HUES48 (cell line): ENCODE data around the gene MYOZ1.

Source experiments
- H3K27ac ChIP-seq: one replicate; pipeline ENCODE4 v1.7.0; 2013; ENCODE audit warnings: low read depth, low read length, inconsistent platforms
- H3K27me3 ChIP-seq: 2 replicates; pipeline ENCODE4 v1.6.1; 2013; ENCODE audit warnings: mild to moderate bottlenecking, low read length; ENCODE audit not compliant: control insufficient read depth, insufficient read depth
- H3K36me3 ChIP-seq: 2 replicates; pipeline ENCODE4 v1.6.1; 2013; ENCODE audit warnings: low read length; ENCODE audit not compliant: control insufficient read depth, insufficient read depth
- H3K4me1 ChIP-seq: 2 replicates; pipeline ENCODE4 v1.6.1; 2013; ENCODE audit warnings: mild to moderate bottlenecking, low read length; ENCODE audit not compliant: control insufficient read depth, insufficient read depth
- H3K4me3 ChIP-seq: 2 replicates; pipeline ENCODE4 v1.5.1; 2013; ENCODE audit warnings: mild to moderate bottlenecking, low read depth, low read length
- H3K9ac ChIP-seq: 2 replicates; pipeline ENCODE4 v1.6.1; 2013; ENCODE audit warnings: mild to moderate bottlenecking, low read depth, low read length, moderate library complexity
- H3K9me3 ChIP-seq: 2 replicates; pipeline ENCODE4 v1.6.1; 2013; ENCODE audit warnings: low read length; ENCODE audit not compliant: control insufficient read depth, insufficient read depth

MYOZ1 gene

DNA sequence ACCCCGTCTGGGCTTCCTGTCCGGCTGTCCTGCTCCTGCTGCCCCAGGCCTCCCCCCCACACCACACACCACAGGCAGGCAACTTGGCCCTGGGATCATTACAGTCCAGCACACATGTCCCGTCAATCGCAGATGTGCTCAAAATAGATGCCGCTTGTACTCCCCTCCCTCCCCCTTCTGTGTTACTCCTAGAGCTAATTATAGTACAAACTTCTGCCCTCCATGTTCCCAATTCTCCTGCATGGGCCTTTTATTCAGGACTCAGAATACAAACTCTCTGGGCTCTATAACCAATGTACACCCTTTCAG lies 14.7 kb upstream of the MYOZ1 start, which contains the start of gene SYNPO2L:
Gene SYNPO2L, minus strand, starts transcription at position 40 of the 309 bp plus-strand sequence. CDS start 107 bp downstream, outside the sequence.
- no peak within 1 kb of the TSS for H3K27ac ChIP-seq
- H3K4me3 ChIP-seq: no peak within 1 kb of the TSS
- no peak within 1 kb of the TSS for H3K9ac ChIP-seq

DNA sequence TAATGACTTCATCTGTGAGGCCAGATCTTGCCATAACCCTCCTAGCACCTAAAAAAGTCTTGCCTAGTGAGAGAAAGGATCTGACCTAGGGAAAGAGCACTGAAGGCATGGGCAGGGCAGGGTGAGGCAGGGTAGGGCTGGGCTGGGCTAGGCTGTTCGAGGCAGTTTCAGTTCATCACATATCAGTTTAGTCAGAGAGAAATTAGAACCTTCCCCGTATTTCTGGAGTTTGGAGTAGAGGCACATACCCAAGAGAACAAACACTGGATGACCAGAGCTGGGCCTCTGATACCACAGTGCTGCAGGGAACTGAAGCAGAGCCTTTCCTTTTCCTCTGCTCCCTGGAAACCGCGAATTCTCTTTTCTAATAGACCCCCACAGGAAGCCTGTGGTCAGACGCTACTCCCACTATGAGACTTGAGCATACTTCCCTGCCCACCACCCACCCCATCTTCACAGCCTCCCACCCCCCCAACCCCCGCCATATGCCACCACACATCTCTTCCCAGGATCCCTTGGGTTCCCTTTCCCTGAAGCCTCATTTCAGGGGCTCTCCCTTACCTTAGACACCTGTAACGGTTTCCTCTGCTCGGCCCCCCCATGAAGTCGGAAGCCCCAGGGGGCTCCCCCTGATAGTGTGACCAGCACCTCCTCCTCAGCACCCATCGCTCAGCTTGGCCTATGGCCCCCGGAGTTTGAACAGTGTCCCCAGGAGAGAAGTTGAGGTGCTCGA lies 14.1 kb upstream of the MYOZ1 start:
- no peaks in the 10 kb centered on the region for H3K4me1 ChIP-seq
- H3K9me3 ChIP-seq: no peaks in the 10 kb centered on the region
- H3K27me3 ChIP-seq: no peaks in the 10 kb centered on the region
- H3K4me3 ChIP-seq: no peak overlapping the region
- no peak overlapping the region for H3K27ac ChIP-seq
- H3K9ac ChIP-seq: no peak overlapping the region
- H3K36me3 ChIP-seq: no peaks in the 10 kb centered on the region

More for the DNA sequence above, 14.7 kb upstream of the MYOZ1 start, which contains the start of gene SYNPO2L:
- H3K36me3 ChIP-seq: no peaks in the 10 kb centered on the region
- no peaks in the 10 kb centered on the region for H3K9me3 ChIP-seq
- H3K27me3 ChIP-seq: no peaks in the 10 kb centered on the region
- H3K4me1 ChIP-seq: no peaks in the 10 kb centered on the region

DNA sequence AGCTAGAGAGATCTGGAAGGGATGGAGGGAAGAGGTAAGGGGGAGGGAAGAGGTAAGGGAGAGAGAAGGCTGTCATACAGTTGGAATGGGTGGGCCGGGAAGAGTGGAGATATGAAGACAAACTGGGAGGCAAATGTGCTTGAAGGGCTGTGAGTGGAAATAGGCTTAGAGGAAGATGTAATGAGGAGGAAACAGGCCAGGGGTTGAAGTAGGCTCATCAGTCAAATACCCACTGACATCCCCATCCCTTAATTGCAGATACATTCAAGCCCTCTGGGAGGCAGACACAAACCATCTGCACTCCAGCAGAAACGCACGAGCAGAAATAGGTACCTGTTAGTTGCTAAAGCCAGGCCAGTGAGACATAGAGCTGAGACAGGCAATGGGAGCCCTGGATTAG lies 12.4 kb upstream of the MYOZ1 start:
- Histone ChIP-seq H3K9me3 (no peaks in the 10 kb centered on the region), H3K4me1 (peaks cover 2% of the 10 kb centered on the region; the same call in 1 of the 2 replicates), H3K27me3 (no peaks in the 10 kb centered on the region), H3K4me3 (no peak overlapping the region), H3K9ac (no peak overlapping the region), H3K27ac (no peak overlapping the region), H3K36me3 (no peaks in the 10 kb centered on the region)

DNA sequence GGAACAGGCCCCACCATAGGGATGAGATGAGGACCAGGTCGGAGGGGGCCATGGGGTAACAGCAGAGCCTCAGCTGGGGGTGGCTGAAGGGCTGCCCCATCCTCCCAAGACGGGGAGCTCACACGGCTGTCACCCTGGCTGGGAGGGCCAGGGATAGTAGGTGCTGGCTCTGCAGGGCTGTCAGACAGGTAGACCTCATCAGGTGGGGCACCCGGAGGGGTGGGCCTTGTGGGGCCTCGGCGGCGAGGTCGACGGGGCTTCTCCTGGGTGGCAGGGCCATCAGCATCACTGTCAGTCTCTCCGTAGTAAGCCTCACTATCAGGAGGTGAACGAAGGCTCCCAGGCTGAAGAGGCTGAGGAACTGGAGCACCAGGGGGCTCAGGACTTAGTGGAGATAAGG lies 11.9 kb upstream of the MYOZ1 start:
- H3K27ac ChIP-seq: no peak overlapping the region
- no peaks in the 10 kb centered on the region for H3K9me3 ChIP-seq

DNA sequence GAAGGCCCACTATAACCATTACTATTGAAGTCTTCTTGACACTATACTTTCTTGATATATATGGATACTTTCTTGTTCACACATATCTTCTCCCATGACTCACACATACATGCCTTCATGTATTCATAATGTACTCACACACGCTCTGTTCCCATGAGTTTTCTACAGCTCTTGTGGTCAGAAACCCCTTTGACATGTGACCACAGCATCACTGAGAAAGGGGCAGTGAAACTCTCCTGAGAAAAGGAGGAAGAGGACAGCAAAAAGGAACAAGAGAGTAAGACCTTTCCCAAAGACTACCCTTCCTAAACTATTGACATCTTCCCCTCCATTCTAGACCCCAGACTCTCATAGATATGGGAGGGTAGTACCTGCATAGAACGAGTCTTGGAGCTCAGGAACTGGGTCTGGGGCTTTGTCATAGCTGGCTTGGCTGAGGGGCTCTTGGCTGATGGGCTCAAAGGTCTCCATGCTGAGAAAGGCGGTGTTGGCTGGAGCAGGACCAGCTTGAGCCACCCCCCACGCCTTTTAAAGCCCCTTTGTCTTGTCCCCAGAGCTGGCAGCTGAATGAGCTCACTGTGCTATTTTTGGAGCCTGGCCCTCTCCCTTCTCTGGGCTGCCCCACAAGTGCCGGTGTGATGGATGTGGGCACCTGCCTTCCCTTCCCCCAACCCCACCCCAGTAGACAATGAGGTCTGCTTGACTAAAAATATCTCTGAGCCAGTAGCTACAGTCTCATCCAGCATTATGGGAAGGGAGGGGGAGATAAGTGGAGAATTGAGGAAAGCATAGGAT lies 9.5 kb upstream of the MYOZ1 start:
- Histone ChIP-seq H3K27ac (no peak overlapping the region), H3K9ac (no peak overlapping the region), H3K4me1 (peaks cover 13% of the 10 kb centered on the region), H3K4me3 (no peak overlapping the region), H3K9me3 (no peaks in the 10 kb centered on the region), H3K36me3 (no peaks in the 10 kb centered on the region), H3K27me3 (no peaks in the 10 kb centered on the region)

More for the DNA sequence above, 11.9 kb upstream of the MYOZ1 start:
- H3K4me3 ChIP-seq: no peak overlapping the region
- H3K9ac ChIP-seq: no peak overlapping the region
- H3K36me3 ChIP-seq: no peaks in the 10 kb centered on the region
- no peaks in the 10 kb centered on the region for H3K27me3 ChIP-seq
- H3K4me1 ChIP-seq: peaks cover 3% of the 10 kb centered on the region; the same call in 1 of the 2 replicates

DNA sequence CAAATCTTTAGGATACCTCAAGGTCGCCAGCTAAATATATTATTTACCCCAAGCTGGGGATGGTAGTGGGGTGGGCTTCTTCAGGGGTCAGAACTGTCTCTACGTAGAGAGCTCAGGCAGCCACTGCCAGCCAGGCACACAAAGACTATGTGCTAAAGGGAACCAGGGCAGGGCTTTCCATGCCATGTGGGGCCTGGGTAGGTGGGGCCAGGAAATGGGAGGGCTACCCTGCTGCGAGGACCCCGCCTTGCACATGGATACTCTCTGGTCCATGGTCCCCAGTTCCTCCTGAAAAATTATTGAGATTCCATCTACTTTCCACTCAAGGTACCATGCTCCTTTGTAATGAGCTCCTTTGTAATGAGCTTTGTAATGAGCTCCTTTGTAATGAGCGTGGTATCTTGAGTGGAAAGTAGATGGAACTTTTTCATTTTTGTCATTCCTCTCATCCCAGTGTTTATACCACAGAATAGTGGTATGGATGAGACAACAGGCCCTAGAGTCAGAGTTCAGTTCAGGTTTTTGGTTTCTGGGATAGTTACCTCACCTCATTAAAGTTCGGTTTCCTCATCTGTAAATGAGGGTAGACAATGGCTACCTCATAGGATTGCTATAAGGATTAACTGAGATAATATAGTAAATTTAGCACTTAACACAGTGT lies 8.7 kb upstream of the MYOZ1 start:
- Histone ChIP-seq H3K27me3 (no peaks in the 10 kb centered on the region), H3K27ac (no peak overlapping the region), H3K4me1 (peaks cover 13% of the 10 kb centered on the region), H3K36me3 (no peaks in the 10 kb centered on the region), H3K9ac (no peak overlapping the region), H3K9me3 (no peaks in the 10 kb centered on the region), H3K4me3 (no peak overlapping the region)

DNA sequence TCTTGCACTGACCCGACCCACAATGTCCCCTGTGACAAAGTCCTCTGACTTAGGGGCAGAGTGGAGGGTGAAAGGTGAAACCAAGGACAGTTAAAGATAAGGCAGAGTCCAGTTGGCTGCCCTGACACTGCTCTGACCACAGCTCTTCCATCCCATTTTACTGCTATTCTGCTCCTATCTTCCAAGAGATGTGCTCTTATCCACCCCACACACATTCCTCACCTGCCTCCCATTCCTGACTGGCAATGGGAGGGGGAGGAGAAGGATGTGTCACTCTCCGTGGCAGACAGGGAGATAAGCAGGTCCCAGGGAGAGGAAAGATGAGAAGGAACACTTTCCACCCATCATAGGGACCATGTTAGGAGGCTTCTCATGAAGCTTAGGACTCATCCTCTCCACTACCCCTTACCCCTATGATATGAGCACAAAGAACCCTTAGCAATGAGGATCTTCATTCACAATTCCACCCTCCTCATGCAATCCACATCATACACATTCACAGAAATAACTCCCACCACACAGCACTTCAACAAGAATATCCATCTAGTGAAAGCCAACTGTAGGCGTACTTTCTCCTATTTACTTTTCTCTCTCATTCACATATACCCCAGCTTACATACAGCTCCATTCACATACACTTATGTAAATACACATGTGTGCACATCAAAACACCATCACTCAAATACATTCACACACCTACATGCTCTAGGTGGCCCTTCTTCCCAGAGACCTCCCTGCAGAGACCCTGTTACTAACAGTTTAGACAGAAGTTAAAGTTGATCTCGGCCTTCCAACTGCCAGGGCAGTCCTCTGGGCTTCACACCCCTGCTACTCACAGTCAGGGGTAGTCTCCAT lies 7.9 kb upstream of the MYOZ1 start:
- no peaks in the 10 kb centered on the region for H3K9me3 ChIP-seq
- H3K9ac ChIP-seq: no peak overlapping the region
- H3K4me1 ChIP-seq: peaks cover 13% of the 10 kb centered on the region
- no peaks in the 10 kb centered on the region for H3K27me3 ChIP-seq
- H3K4me3 ChIP-seq: no peak overlapping the region
- no peak overlapping the region for H3K27ac ChIP-seq
- no peaks in the 10 kb centered on the region for H3K36me3 ChIP-seq

DNA sequence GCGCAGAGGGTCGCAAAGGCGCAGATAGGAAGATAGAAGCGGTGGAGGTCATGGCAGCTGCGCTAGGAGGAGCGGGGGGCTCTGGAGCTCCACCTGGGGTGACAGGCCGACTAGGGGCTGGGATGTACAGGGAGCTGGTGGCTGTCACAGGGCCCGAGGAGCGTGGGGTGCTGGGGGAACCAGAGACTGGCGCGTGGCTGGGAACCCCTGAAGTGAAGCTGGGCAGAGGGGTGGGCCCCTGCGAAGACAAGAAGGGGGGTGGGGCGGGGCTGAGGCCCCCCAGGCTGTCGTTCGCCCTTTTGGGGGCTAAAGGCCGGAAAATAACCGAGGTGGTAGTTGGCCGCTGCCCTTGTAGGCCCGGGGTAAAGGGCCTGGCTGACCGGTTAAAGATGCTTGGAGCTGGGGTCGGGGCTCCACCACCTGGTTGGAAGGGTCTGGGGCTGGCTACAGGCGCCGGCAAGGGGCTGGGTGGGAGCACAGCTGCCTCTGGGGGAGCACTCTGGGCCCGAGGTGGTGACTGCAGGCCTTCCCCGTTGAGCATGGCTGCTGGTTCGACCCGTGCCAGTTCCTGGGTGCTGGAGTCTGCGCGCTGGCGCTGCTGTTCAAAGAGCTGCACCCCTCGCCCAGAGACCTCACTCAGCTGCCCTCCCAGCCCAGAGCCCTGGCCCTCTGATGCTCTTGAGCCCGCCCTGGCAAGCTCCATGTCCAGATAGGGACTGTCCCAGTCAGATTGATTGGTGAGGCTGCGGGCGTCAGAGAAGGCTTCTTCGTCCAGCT lies 6.8 kb upstream of the MYOZ1 start:
- no peaks in the 10 kb centered on the region for H3K9me3 ChIP-seq
- H3K4me1 ChIP-seq: peaks cover 13% of the 10 kb centered on the region
- H3K36me3 ChIP-seq: no peaks in the 10 kb centered on the region
- peak overlapping the region; percentile 76 for H3K4me3 ChIP-seq
- no peak overlapping the region; the same call in 1 of the 2 replicates for H3K9ac ChIP-seq
- no peaks in the 10 kb centered on the region for H3K27me3 ChIP-seq
- H3K27ac ChIP-seq: no peak overlapping the region

DNA sequence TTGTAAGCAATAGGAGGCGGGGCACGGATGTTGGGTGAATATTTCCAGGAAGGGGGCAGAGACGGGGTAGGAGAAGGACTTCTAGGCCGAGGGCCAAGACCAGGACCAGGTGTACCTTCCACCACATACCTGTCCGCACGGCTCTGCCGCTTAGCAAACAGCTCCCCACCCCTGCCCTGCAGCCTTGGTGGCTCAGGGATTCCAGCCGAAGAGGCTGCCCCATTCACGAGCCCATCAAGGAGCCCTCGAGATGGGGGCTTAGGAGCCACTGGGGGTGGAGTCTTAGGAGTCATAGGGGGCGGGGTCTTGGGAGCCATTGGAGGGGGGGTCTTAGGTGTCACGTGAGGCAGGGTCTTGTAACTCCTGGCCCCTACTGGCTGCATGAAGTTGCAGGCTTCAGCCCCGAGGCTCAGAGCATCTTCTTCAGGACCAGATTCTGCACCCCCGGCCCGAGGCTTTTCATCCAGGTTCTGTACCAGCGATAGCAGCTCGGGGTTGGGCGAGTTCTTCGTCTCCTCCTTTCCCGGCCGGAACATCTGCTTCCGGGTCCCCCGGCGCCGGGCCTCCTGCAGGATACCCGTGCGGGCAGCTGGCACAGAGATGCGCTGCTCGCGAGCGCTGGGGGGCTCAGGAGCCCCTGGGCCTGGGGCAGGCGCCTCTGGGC lies 6.1 kb upstream of the MYOZ1 start:
- Histone ChIP-seq H3K9ac (peak overlapping the region; percentile 46), H3K27me3 (no peaks in the 10 kb centered on the region), H3K27ac (no peak overlapping the region), H3K9me3 (no peaks in the 10 kb centered on the region), H3K36me3 (no peaks in the 10 kb centered on the region), H3K4me1 (peaks cover 13% of the 10 kb centered on the region), H3K4me3 (peak overlapping the region; percentile 76)
